ENCODE results near the gene CIDEA. TPM values are rescaled to one million over a fixed set of nuclear protein-coding genes. Genes with fewer than 3 reads are reported as not detected.
"Not testable (repeated sequence)": the region's sequence is repeated elsewhere in the genome, so short reads cannot be mapped to it uniquely, and the experiment has no call there.

Gene CIDEA
- polyA plus RNA-seq (2012; ENCODE audit: missing spikeins), result not detected

DNA sequence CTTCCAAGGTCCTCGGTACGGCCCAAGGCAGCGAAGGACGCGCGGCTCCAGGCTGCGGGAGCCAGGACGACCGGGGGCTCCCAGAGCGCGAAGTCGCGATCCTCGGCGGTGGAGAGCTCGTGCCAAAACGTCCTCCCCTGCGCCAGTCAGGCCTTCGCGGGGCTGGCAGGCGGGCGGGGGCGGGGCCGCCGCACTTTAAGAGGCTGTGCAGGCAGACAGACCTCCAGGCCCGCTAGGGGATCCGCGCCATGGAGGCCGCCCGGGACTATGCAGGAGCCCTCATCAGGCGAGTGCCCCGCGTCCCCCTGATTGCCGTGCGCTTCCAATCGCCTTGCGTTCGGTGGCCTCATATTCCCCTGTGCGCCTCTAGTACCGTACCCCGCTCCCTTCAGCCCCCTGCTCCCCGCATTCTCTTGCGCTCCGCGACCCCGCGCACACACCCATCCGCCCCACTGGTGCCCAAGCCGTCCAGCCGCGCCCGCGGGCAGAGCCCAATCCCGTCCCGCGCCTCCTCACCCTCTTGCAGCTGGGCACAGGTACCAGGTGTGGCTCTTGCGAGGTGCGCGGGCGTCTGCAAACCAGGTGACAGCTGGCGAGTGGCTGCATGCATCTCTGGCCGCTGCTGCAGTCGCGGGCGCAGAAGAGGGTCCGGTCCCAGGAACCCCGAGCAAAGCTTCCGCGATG is at the start of gene CIDEA:
TSS of gene CIDEA (plus strand) at position 226 of the 684 bp plus-strand sequence. CDS start at position 249, 23 bp downstream.
- FAIRE-seq, result no peak
- DNase-seq (ENCODE audit: insufficient read length), result no peak
- TF ChIP-seq TAF1 (IDR thresholded peaks at IDR 0.05; ENCODE audit: borderline replicate concordance, low read depth, low read length) (no peak), POLR2AphosphoS5 (IDR thresholded peaks at IDR 0.05; ENCODE audit: low read depth, low read length) (no peak), POLR2A (IDR thresholded peaks at IDR 0.05; ENCODE audit: low read depth, low read length) (no peak)

DNA sequence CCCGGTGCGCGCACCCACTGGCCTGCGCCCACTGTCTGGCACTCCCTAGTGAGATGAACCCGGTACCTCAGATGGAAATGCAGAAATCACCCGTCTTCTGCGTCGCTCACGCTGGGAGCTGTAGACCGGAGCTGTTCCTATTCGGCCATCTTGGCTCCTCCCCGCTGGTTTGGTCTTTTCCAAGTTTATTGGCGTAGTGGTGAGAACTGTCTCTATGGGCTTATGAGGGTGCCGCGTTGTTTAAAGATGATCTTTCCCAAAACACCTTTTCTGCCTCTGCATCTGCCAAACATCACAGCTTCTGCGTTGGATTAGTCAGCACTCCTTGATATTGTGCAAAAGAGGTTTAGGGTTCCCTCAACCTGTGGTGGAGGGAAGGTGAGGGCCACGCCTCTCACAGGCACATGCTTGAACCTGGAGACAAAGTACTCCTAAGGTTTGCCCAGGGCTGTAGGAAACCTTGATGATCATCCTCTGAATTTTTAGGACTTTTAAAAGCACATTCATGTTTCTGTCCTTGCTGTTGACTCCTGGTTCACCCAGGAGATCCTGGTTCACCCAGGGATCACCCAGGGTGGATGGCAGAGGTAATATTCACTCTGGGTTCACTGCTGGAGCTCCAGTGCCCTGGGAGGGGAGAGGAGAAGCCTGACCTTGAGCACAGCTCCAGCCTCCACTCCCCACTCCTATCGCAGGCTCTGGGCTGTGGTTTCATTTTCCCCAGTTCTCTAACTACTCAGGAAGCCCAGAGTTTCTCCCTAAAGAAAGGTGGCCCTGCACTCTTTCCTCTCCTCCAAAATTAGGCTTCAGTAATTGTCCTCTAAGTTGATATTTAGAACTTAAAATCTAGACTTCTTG is 45.6 kb upstream of the CIDEA start:
- not testable (repeated sequence) for FAIRE-seq; DNase-seq (ENCODE audit: insufficient read length)

DNA sequence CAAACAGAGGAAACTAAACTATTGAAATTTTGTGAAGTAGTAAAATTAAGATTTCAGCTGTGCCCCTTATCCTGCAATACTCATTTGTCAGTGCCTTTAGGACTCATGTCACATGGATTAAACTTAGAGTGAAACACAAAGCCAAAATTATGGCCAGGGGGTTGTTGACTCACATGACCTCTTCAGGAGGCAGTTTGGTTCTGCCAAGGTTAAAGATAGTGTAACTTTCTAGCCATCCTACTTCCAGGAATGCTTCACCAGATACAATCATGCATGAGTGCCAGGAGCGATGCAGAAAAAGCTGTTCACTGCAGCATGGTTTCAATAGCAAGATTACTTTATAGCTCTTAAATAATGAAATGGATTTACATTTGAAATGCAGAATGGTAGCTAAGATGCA is 41.9 kb upstream of the CIDEA start:
- FAIRE-seq; DNase-seq (ENCODE audit: insufficient read length): not testable (repeated sequence)

DNA sequence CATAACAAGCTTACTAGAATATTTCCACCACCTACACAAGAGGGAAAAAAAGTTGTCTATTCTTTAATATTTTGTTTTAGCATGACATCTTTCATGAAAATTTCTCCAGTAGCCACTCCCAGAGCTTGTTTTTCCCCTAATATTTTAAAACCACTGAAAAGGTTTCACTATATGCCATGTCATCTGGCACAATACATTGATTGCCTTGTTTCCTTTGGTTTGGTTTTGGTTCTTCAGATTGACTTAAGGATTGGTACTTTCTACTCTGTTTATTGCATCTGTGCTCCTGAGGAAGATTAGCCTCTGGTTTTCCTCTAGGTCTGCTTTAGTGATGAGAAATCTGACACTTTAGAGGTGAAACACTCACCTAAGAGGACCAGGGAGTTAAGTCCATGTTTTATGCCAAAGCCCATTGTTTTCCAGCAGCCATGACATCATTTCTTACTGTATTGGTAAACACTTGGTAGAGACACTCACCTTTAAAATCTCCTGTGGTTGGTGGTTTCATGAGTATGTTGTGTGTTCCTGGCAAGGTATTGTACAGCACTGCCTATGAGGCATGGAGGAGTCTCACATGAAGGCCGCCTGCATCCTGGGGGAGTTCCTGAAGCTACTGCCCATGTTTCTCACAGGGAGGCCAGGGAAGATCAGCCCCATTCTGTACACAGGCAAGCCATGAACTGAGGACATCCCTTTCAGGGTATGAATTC is 39.7 kb upstream of the CIDEA start:
- FAIRE-seq; DNase-seq (ENCODE audit: insufficient read length): not testable (repeated sequence)

- DNase-seq (ENCODE audit: insufficient read length); FAIRE-seq: not testable (repeated sequence)
These were observed 37.7 kb upstream of the CIDEA start for GRCh38 chr18:12216471-12216870.

GRCh38 chr18:12218603-12219002 is 35.6 kb upstream of the CIDEA start:
- not testable (repeated sequence) for FAIRE-seq; DNase-seq (ENCODE audit: insufficient read length)

- not testable (repeated sequence) for FAIRE-seq
These were observed 32.1 kb upstream of the CIDEA start for GRCh38 chr18:12222041-12222440.

GRCh38 chr18:12223326-12223725 is 30.8 kb upstream of the CIDEA start:
- FAIRE-seq; DNase-seq (ENCODE audit: insufficient read length): not testable (repeated sequence)

More at GRCh38 chr18:12222041-12222440, 32.1 kb upstream of the CIDEA start:
- DNase-seq (ENCODE audit: insufficient read length), result not testable (repeated sequence)

DNA sequence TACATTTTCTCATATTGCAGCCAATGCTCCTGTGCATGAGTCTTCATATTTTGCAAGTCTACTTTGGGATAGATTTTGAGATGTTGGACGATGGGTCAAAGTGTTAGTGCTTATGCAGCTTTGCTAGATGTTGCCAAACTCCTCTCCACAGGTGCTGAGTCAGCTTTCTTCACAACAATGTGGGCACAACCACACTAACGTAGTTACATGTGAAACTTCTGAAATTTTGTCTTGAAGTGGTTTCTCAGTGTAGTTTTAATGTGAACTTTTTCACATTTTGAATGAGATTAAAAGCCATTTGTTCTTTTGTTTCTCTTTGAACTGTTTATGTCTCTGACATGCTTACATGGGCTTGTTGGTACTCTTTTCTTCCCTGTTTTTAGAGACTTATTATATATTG is 27.4 kb upstream of the CIDEA start:
- DNase-seq (ENCODE audit: insufficient read length); FAIRE-seq: not testable (repeated sequence)

- FAIRE-seq; DNase-seq (ENCODE audit: insufficient read length): not testable (repeated sequence)
These were observed 26.6 kb upstream of the CIDEA start for GRCh38 chr18:12227399-12228186.

GRCh38 chr18:12228308-12228707 is 25.9 kb upstream of the CIDEA start:
- FAIRE-seq; DNase-seq (ENCODE audit: insufficient read length): not testable (repeated sequence)

GRCh38 chr18:12230561-12230960 is 23.6 kb upstream of the CIDEA start:
- not testable (repeated sequence) for DNase-seq (ENCODE audit: insufficient read length); FAIRE-seq

- no peak for DNase-seq (ENCODE audit: insufficient read length)
These were observed 22.9 kb upstream of the CIDEA start for GRCh38 chr18:12231040-12231882.

More at GRCh38 chr18:12231040-12231882, 22.9 kb upstream of the CIDEA start:
- FAIRE-seq, result no peak
- TF ChIP-seq POLR2A (IDR thresholded peaks at IDR 0.05; ENCODE audit: low read depth, low read length) (no peak), POLR2AphosphoS5 (IDR thresholded peaks at IDR 0.05; ENCODE audit: low read depth, low read length) (no peak), TAF1 (IDR thresholded peaks at IDR 0.05; ENCODE audit: borderline replicate concordance, low read depth, low read length) (no peak)

Measured in GM12892 (cell line).